Esophagus muscularis mucosa (tissue), 4 donors: ENCODE results near the gene MRPL22. TPM values are rescaled to one million over a fixed set of nuclear protein-coding genes. Genes with fewer than 3 reads are reported as not detected.

Source experiments
- DNase-seq: peaks from one replicate; pipeline ENCODE4 v3.0.0-alpha.2; 2017; ENCODE audit errors: extremely low spot score
- H3K27ac ChIP-seq, 4 donors: fragments of 200-600 bp; sonication (generic); replicated peaks in 1 of 4; 1 replicate in 3 of 4; 2 replicates in 1 of 4; pipeline ENCODE4 v1.5.1; 2016 to 2019; ENCODE audit warnings: mild to moderate bottlenecking in 1 of 4
- H3K27me3 ChIP-seq, 4 donors: fragments of 200-600 bp; sonication (generic); one replicate each; pipeline versions ENCODE4 v1.5.1 to v1.6.0; 2016 to 2019
- H3K36me3 ChIP-seq, 4 donors: fragments of 200-600 bp; sonication (generic); one replicate each; pipeline ENCODE4 v1.5.1; 2016 to 2019
- H3K4me1 ChIP-seq, 4 donors: fragments of 200-600 bp; sonication (generic); one replicate each; pipeline ENCODE4 v1.5.1; 2016 to 2019
- H3K4me3 ChIP-seq, 4 donors: fragments of 200-600 bp; sonication (generic); 1 replicate in 2 of 4; 2 replicates in 2 of 4; pipeline ENCODE4 v1.5.1; 2016 to 2019; ENCODE audit warnings: mild to moderate bottlenecking in 4 of 4, moderate library complexity in 1 of 4
- H3K9me3 ChIP-seq, 4 donors: fragments of 200-600 bp; sonication (generic); 1 replicate in 3 of 4; 2 replicates in 1 of 4; pipeline ENCODE4 v1.5.1; 2016 to 2019
- CTCF ChIP-seq, 3 experiments: fragments of 200-600 bp in 2 of 3; fragments of 450-650 bp in 1 of 3; sonication (generic) in 2 of 3; IDR thresholded peaks; one replicate each; pipeline ENCODE4 v1.5.1; 2017 to 2019; ENCODE audit warnings: antibody characterized with exemption in 3 of 3, mild to moderate bottlenecking in 2 of 3, moderate library complexity in 1 of 3
- EP300 ChIP-seq: sonication (generic); formaldehyde crosslinking; IDR thresholded peaks from one replicate; pipeline ENCODE4 v1.6.1; 2017; ENCODE audit warnings: antibody characterized with exemption
- POLR2A ChIP-seq: fragments of 450-650 bp; IDR thresholded peaks from one replicate; pipeline ENCODE4 v1.6.1; 2017; ENCODE audit warnings: antibody characterized with exemption, moderate library complexity, mild to moderate bottlenecking, low read depth
- POLR2AphosphoS5 ChIP-seq, 2 donors: sonication (generic); formaldehyde crosslinking; IDR thresholded peaks; one replicate each; pipeline ENCODE4 v1.6.1; 2017; ENCODE audit warnings: antibody characterized with exemption in 2 of 2
- WGBS: methylation state at CpG from one replicate; pipeline ENCODE4 v1.1.5; 2018; 5-methylcytosine and 5-hydroxymethylcytosine counted together
- intact Hi-C: fragments of 100-400 bp; cut with DNase I; formaldehyde crosslinking; loops from one replicate; pipeline ENCODE4 v1.15.1; 2023
- total RNA-seq, 4 donors: library from RNA; depleted of rRNA; stranded (reverse); fragments of >200 nt; gene quantifications; one replicate each; pipeline versions ENCODE4 v1.1.0 to v1.2.1, GENCODE V29; 2016

Gene MRPL22
- total RNA-seq, 4 donors from 2014 or later: 8.7 to 31.4 (median 17.2) TPM

- no peak for DNase-seq
- Histone ChIP-seq H3K27me3 (peaks cover 0 to 4% (median 0%) of the 10 kb centered on the region in 4 donors), H3K4me1 (no peaks in the 10 kb centered on the region), H3K4me3 (no peak overlapping the region), H3K27ac (no peak overlapping the region), H3K9me3 (no peaks in the 10 kb centered on the region), H3K36me3 (no peaks in the 10 kb centered on the region)
- TF ChIP-seq EP300 (no peak), CTCF (IDR thresholded peaks at IDR 0.05) (no peak), POLR2AphosphoS5 (IDR thresholded peaks at IDR 0.05) (no peak), POLR2A (no peak)
- WGBS: 35% methylated on average over 2 of the region's 2 CpGs
- intact Hi-C loops: no loop called here
Measured at GRCh38 chr5:154989626-154990025, 48.8 kb downstream of the MRPL22 start.

GRCh38 chr5:154993461-154993860, 52.6 kb downstream of the MRPL22 start:
- intact Hi-C loops: no loop called here
- H3K9me3 ChIP-seq: no peaks in the 10 kb centered on the region
- TF ChIP-seq POLR2A (no peak), CTCF (IDR thresholded peaks at IDR 0.05) (no peak), POLR2AphosphoS5 (IDR thresholded peaks at IDR 0.05) (no peak), EP300 (no peak)
- 60% methylated on average over 2 of the region's 2 CpGs for WGBS
- H3K4me1 ChIP-seq: no peaks in the 10 kb centered on the region
- no peak for DNase-seq
- peaks cover 0 to 4% (median 0%) of the 10 kb centered on the region in 4 donors for H3K27me3 ChIP-seq
- no peak overlapping the region for H3K4me3 ChIP-seq
- H3K27ac ChIP-seq: no peak overlapping the region
- no peaks in the 10 kb centered on the region for H3K36me3 ChIP-seq

- no peak for TF ChIP-seq POLR2AphosphoS5 (IDR thresholded peaks at IDR 0.05)
- no peak for TF ChIP-seq EP300
- TF ChIP-seq CTCF (IDR thresholded peaks at IDR 0.05): no peak
- no peak for TF ChIP-seq POLR2A
- 64% methylated on average over 4 of the region's 4 CpGs for WGBS
- Histone ChIP-seq H3K36me3 (no peaks in the 10 kb centered on the region), H3K27me3 (peaks cover 0 to 4% (median 0%) of the 10 kb centered on the region in 4 donors), H3K9me3 (no peaks in the 10 kb centered on the region), H3K4me1 (no peaks in the 10 kb centered on the region), H3K27ac (no peak overlapping the region), H3K4me3 (no peak overlapping the region)
- no peak for DNase-seq
- intact Hi-C loops: no loop called here
Measured at GRCh38 chr5:154995679-154996078, 54.8 kb downstream of the MRPL22 start.

GRCh38 chr5:154997746-154998145, 56.9 kb downstream of the MRPL22 start:
- no peak for TF ChIP-seq POLR2A
- TF ChIP-seq CTCF (IDR thresholded peaks at IDR 0.05): no peak
- no peak for TF ChIP-seq POLR2AphosphoS5 (IDR thresholded peaks at IDR 0.05)
- TF ChIP-seq EP300: no peak
- WGBS: 56% methylated on average over 5 of the region's 5 CpGs
- intact Hi-C loops: no loop called here

GRCh38 chr5:154999865-155000264, 59.0 kb downstream of the MRPL22 start:
- Histone ChIP-seq H3K4me1 (no peaks in the 10 kb centered on the region), H3K27me3 (no peaks in the 10 kb centered on the region), H3K4me3 (no peak overlapping the region), H3K36me3 (no peaks in the 10 kb centered on the region), H3K9me3 (no peaks in the 10 kb centered on the region), H3K27ac (no peak overlapping the region)
- intact Hi-C loops: no loop called here
- TF ChIP-seq CTCF (IDR thresholded peaks at IDR 0.05): no peak
- no peak for TF ChIP-seq POLR2A
- TF ChIP-seq EP300: no peak
- TF ChIP-seq POLR2AphosphoS5 (IDR thresholded peaks at IDR 0.05): no peak
- no peak for DNase-seq
- WGBS: 98% methylated on average over 5 of the region's 5 CpGs

More at GRCh38 chr5:154997746-154998145, 56.9 kb downstream of the MRPL22 start:
- H3K36me3 ChIP-seq: no peaks in the 10 kb centered on the region
- no peak overlapping the region for H3K4me3 ChIP-seq
- no peak for DNase-seq
- H3K27ac ChIP-seq: no peak overlapping the region
- no peaks in the 10 kb centered on the region for H3K9me3 ChIP-seq
- H3K4me1 ChIP-seq: no peaks in the 10 kb centered on the region
- no peaks in the 10 kb centered on the region for H3K27me3 ChIP-seq
